Measurements from ENCODE around the gene SLC17A3.
A peak's percentile ranks its signal among the peaks of the same experiment; 100 is the strongest.

SLC17A3 gene

GRCh38 chr6:25889877-25890853 lies 16.1 kb upstream of the SLC17A3 start:
- DNase-seq (ENCODE audit: low spot score), result no peak
- no peak overlapping the region for H3K27ac ChIP-seq
- no peak overlapping the region for H3K4me3 ChIP-seq
- TF ChIP-seq CTCF (IDR thresholded peaks at IDR 0.05), result no peak

- no peak overlapping the region for H3K27ac ChIP-seq
- no peak for TF ChIP-seq CTCF (IDR thresholded peaks at IDR 0.05)
- no peak overlapping the region for H3K4me3 ChIP-seq
- no peak for DNase-seq (ENCODE audit: low spot score)
Measured at GRCh38 chr6:25888626-25889025, 14.6 kb upstream of the SLC17A3 start.

GRCh38 chr6:25886066-25886465 lies 12.0 kb upstream of the SLC17A3 start:
- no peak for TF ChIP-seq CTCF (IDR thresholded peaks at IDR 0.05)
- no peak overlapping the region for H3K27ac ChIP-seq
- no peak overlapping the region for H3K4me3 ChIP-seq
- DNase-seq (ENCODE audit: low spot score), result no peak

GRCh38 chr6:25883991-25884390 lies 9.9 kb upstream of the SLC17A3 start:
- no peak overlapping the region for H3K27ac ChIP-seq
- no peak for TF ChIP-seq CTCF (IDR thresholded peaks at IDR 0.05)
- no peak overlapping the region for H3K4me3 ChIP-seq
- DNase-seq (ENCODE audit: low spot score), result no peak

GRCh38 chr6:25883536-25883935 lies 9.5 kb upstream of the SLC17A3 start:
- Histone ChIP-seq H3K27ac (no peak overlapping the region), H3K4me3 (no peak overlapping the region)
- DNase-seq (ENCODE audit: low spot score), result no peak
- TF ChIP-seq CTCF (IDR thresholded peaks at IDR 0.05), result no peak

GRCh38 chr6:25882051-25882496 lies 8.0 kb upstream of the SLC17A3 start:
- Histone ChIP-seq H3K27ac (no peak overlapping the region), H3K4me3 (peak overlapping the region; percentile 13)
- no peak for DNase-seq (ENCODE audit: low spot score)
- no peak for TF ChIP-seq CTCF (IDR thresholded peaks at IDR 0.05)

- TF ChIP-seq CTCF (IDR thresholded peaks at IDR 0.05), result no peak
- no peak overlapping the region for H3K27ac ChIP-seq
- H3K4me3 ChIP-seq, result no peak overlapping the region
- no peak for DNase-seq (ENCODE audit: low spot score)
Measured at GRCh38 chr6:25880601-25881000, 6.6 kb upstream of the SLC17A3 start.
